Caco-2 (cell line): Measurements from ENCODE around the gene FAM174B. TPM values are rescaled to one million over a fixed set of nuclear protein-coding genes. Genes with fewer than 3 reads are reported as not detected.

Source experiments
- BruUV-seq: library from RNA; stranded (reverse); fragments of 400-500 nt; replicated peaks from 2 replicates; lab custom pipeline; 2021; lab: Mats Ljungman, UMichigan
- CTCF ChIA-PET: fragments of 300-600 bp; sonication (Branson Sonifier 250); formaldehyde crosslinking; loops from one replicate; lab custom pipeline; 2022; ENCODE audit warnings: antibody characterized with exemption; lab: Charles Lee
- POLR2A ChIA-PET: fragments of 300-600 bp; sonication (Branson Sonifier 250); formaldehyde crosslinking; loops from one replicate; lab custom pipeline; 2022; ENCODE audit warnings: antibody characterized with exemption; lab: Charles Lee
- DNase-seq, 2 experiments: peaks; one replicate each; pipeline versions ENCODE4 v3.0.0 to v3.0.0-alpha.2; 2020 to 2022
- H3K27me3 ChIP-seq: replicated peaks from 2 replicates; pipeline ENCODE4 v1.6.0; 2011; ENCODE audit warnings: low read length; ENCODE audit not compliant: control insufficient read depth, insufficient read depth
- H3K36me3 ChIP-seq: 2 replicates; pipeline ENCODE4 v1.5.1; 2011; ENCODE audit warnings: low read length; ENCODE audit not compliant: control insufficient read depth, insufficient read depth
- H3K4me1 ChIP-seq: fragments of 250-450 bp; sonication (Bioruptor Pico); 2 replicates; pipeline ENCODE4 v1.5.1; 2020; ENCODE audit warnings: mild to moderate bottlenecking
- H3K4me3 ChIP-seq: 2 replicates; pipeline ENCODE4 v1.5.1; 2011; ENCODE audit warnings: low read depth, mild to moderate bottlenecking, control low read depth, low read length
- H3K9me3 ChIP-seq: fragments of 250-450 bp; sonication (Bioruptor Pico); 2 replicates; pipeline ENCODE4 v1.5.1; 2020; ENCODE audit warnings: mild to moderate bottlenecking, moderate library complexity
- H3K27ac Mint-ChIP-seq: one replicate; pipeline ENCODE4 v1.8.0; 2022; ENCODE audit warnings: mixed read lengths; ENCODE audit not compliant: unreplicated experiment
- H3K27me3 Mint-ChIP-seq: one replicate; pipeline ENCODE4 v1.8.0; 2022; ENCODE audit warnings: mixed read lengths; ENCODE audit not compliant: insufficient read depth, unreplicated experiment
- H3K36me3 Mint-ChIP-seq: one replicate; pipeline ENCODE4 v1.8.0; 2022; ENCODE audit warnings: mild to moderate bottlenecking, mixed read lengths; ENCODE audit not compliant: insufficient read depth, unreplicated experiment
- H3K4me1 Mint-ChIP-seq: one replicate; pipeline ENCODE4 v1.8.0; 2022; ENCODE audit warnings: low read depth, mixed read lengths; ENCODE audit not compliant: unreplicated experiment
- H3K4me3 Mint-ChIP-seq: one replicate; pipeline ENCODE4 v1.8.0; 2022; ENCODE audit warnings: mild to moderate bottlenecking, moderate library complexity, mixed read lengths; ENCODE audit not compliant: unreplicated experiment
- H3K9me3 Mint-ChIP-seq: one replicate; pipeline ENCODE4 v1.8.0; 2022; ENCODE audit warnings: mixed read lengths; ENCODE audit not compliant: unreplicated experiment
- intact Hi-C: fragments of 100-400 bp; cut with micrococcal nuclease; formaldehyde crosslinking; loops from one replicate; pipeline ENCODE4 v1.10.0; 2022; ENCODE audit not compliant: unreplicated experiment
- total RNA-seq: library from RNA; stranded (reverse); gene quantifications from 2 replicates; pipeline ENCODE4 v1.2.3, GENCODE V29; 2022
- TF ChIP-seq, protein P1 (sequence below), 2 experiments: fragments of 200-600 bp in 1 of 2; IDR thresholded peaks; 1 replicate in 1 of 2; 2 replicates in 1 of 2; pipeline versions ENCODE4 v1.5.1 to v1.8.0; 2011 to 2022; ENCODE audit warnings: antibody characterized with exemption in 1 of 2, control low read depth in 1 of 2, inconsistent platforms in 1 of 2, low read depth in 1 of 2, low read length in 1 of 2, mild to moderate bottlenecking in 1 of 2, moderate library complexity in 1 of 2; ENCODE audit not compliant: insufficient read depth in 1 of 2, severe bottlenecking in 1 of 2, unreplicated experiment in 1 of 2

Gene FAM174B
- total RNA-seq, 1 experiment from 2014 or later: 79.4 TPM

DNA sequence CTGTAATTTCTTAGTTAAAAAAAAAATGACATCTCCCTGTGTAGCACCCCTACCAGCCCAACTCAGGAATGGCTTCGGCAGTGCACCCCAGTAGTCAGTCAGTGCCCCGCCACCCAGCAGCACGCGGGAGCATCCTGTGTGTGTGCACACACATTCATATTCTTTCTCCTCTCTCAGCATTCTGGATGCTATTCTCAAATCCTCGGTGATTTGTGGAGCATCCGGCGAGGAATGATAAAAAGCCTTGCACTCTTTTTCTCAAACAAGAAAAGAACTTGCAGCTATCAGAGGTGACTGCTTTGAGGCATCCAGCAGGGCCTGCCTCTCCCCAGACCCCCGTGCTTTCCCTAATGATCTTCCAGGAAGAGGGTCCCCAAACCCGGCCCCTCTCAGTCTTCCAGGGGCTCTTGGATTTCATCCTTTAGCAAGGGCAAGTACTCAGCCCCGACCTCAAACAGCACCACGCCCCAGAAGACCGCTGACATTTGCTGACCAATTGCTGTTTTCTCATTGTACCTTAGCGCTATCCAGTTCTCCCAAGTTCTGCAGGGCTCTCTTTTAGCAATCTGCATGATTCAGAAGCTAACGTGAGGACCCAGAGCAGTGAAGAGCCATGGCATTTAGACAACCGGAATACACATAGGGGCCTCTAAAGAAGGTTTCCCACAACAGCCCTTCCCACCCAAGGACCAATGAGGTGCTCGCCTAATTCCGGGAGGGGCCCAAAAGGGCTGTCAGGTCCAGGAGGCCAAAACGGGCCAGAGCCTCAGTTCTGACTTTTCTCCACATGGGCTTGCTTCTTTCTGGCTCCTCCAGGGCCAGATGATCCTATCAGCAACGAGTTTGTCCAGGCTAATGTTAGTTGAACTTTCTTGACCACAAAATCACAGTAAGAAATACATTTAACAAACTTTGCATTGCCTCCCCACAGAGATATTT is 72.2 kb downstream of the FAM174B start:
- Mint-ChIP-seq H3K4me3 (no peak overlapping the region), H3K27me3 (no peaks in the 10 kb centered on the region), H3K36me3 (no peaks in the 10 kb centered on the region), H3K9me3 (peaks cover 14% of the 10 kb centered on the region), H3K4me1 (no peaks in the 10 kb centered on the region), H3K27ac (no peak overlapping the region)
- TF ChIP-seq, protein P1, sequence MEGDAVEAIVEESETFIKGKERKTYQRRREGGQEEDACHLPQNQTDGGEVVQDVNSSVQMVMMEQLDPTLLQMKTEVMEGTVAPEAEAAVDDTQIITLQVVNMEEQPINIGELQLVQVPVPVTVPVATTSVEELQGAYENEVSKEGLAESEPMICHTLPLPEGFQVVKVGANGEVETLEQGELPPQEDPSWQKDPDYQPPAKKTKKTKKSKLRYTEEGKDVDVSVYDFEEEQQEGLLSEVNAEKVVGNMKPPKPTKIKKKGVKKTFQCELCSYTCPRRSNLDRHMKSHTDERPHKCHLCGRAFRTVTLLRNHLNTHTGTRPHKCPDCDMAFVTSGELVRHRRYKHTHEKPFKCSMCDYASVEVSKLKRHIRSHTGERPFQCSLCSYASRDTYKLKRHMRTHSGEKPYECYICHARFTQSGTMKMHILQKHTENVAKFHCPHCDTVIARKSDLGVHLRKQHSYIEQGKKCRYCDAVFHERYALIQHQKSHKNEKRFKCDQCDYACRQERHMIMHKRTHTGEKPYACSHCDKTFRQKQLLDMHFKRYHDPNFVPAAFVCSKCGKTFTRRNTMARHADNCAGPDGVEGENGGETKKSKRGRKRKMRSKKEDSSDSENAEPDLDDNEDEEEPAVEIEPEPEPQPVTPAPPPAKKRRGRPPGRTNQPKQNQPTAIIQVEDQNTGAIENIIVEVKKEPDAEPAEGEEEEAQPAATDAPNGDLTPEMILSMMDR (IDR thresholded peaks at IDR 0.05; ENCODE audit: insufficient read depth in 1 of 2, low read depth in 1 of 2, low read length in 1 of 2, severe bottlenecking in 1 of 2, unreplicated experiment in 1 of 2): no peak
- POLR2A ChIA-PET: no interaction called here
- Histone ChIP-seq H3K4me1 (peaks cover 6% of the 10 kb centered on the region), H3K36me3 (no peaks in the 10 kb centered on the region), H3K4me3 (no peak overlapping the region), H3K27me3 (no peaks in the 10 kb centered on the region), H3K9me3 (no peaks in the 10 kb centered on the region)
- CTCF ChIA-PET: no interaction called here
- BruUV-seq: no TSS peak
- DNase-seq: no peak
- intact Hi-C loops: no loop called here

DNA sequence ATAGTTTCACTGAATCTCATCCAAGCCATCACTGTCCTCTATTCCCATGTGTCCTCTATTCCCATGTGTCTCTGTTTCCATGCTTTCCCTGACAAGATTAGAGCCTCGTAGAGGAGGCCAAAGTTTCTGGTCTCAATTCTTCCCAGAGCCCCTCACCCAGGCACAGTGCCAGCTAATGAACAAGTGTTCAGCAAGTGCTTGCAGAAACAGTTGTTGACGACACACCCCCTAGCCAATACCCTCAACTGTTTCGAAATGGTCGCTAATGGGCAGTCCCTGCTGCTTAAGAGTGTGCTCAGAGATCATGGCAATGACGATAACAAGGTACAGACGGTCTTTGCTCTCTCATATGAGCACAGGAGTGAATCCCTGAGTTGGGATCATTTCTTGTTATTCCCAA is 73.4 kb downstream of the FAM174B start:
- Mint-ChIP-seq H3K4me3 (no peak overlapping the region), H3K4me1 (no peaks in the 10 kb centered on the region), H3K9me3 (peaks cover 14% of the 10 kb centered on the region), H3K27ac (no peak overlapping the region), H3K36me3 (no peaks in the 10 kb centered on the region), H3K27me3 (no peaks in the 10 kb centered on the region)
- CTCF ChIA-PET: no interaction called here
- intact Hi-C loops: no loop called here
- Histone ChIP-seq H3K4me3 (no peak overlapping the region), H3K36me3 (no peaks in the 10 kb centered on the region), H3K9me3 (no peaks in the 10 kb centered on the region), H3K4me1 (peaks cover 6% of the 10 kb centered on the region), H3K27me3 (no peaks in the 10 kb centered on the region)
- TF ChIP-seq, protein P1 (IDR thresholded peaks at IDR 0.05; ENCODE audit: insufficient read depth in 1 of 2, low read depth in 1 of 2, low read length in 1 of 2, severe bottlenecking in 1 of 2, unreplicated experiment in 1 of 2): no peak
- BruUV-seq: no TSS peak
- DNase-seq: no peak
- POLR2A ChIA-PET: no interaction called here

DNA sequence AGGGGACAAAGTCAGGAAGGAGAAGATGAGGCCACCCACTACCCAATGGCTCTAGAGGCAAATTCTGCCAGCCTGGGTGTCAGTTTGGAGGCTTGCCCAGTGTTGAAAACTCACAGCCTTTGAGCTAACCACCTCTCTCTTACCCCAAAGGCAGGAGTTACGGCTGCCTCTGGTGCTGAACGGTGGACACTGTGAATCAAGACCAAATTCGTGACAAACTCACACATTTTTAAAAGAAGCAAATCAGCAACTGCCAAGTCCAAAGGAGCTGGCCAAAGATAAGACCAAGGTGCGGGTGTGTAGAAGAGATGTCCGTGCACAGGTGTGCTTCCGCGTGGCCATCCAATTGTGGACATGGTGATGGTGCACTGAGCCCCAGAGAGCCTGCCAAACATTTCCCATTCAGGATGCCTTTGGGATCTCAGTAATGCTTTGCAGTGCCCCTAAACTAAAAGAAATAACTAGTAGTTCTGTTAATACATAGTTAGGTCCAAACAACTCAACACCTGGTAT is 74.6 kb downstream of the FAM174B start:
- H3K4me3 Mint-ChIP-seq: no peak overlapping the region
- Histone ChIP-seq H3K4me1 (no peaks in the 10 kb centered on the region), H3K36me3 (no peaks in the 10 kb centered on the region), H3K27me3 (no peaks in the 10 kb centered on the region), H3K4me3 (no peak overlapping the region), H3K9me3 (no peaks in the 10 kb centered on the region)
- BruUV-seq: no TSS peak
- TF ChIP-seq, protein P1 (IDR thresholded peaks at IDR 0.05; ENCODE audit: insufficient read depth in 1 of 2, low read depth in 1 of 2, low read length in 1 of 2, severe bottlenecking in 1 of 2, unreplicated experiment in 1 of 2): no peak
- peaks cover 13% of the 10 kb centered on the region for H3K9me3 Mint-ChIP-seq
- no peak for DNase-seq
- H3K36me3 Mint-ChIP-seq: no peaks in the 10 kb centered on the region
- no peaks in the 10 kb centered on the region for H3K4me1 Mint-ChIP-seq
- ChIA-PET CTCF (no interaction called here), POLR2A (no interaction called here)
- H3K27ac Mint-ChIP-seq: no peak overlapping the region
- no peaks in the 10 kb centered on the region for H3K27me3 Mint-ChIP-seq
- intact Hi-C loops: no loop called here
